ENCODE data around the gene MSANTD3.
A peak's percentile ranks its signal among the peaks of the same experiment; 100 is the strongest.
"Not testable (repeated sequence)": the region's sequence is repeated elsewhere in the genome, so short reads cannot be mapped to it uniquely, and the experiment has no call there.

The MSANTD3 gene

DNA sequence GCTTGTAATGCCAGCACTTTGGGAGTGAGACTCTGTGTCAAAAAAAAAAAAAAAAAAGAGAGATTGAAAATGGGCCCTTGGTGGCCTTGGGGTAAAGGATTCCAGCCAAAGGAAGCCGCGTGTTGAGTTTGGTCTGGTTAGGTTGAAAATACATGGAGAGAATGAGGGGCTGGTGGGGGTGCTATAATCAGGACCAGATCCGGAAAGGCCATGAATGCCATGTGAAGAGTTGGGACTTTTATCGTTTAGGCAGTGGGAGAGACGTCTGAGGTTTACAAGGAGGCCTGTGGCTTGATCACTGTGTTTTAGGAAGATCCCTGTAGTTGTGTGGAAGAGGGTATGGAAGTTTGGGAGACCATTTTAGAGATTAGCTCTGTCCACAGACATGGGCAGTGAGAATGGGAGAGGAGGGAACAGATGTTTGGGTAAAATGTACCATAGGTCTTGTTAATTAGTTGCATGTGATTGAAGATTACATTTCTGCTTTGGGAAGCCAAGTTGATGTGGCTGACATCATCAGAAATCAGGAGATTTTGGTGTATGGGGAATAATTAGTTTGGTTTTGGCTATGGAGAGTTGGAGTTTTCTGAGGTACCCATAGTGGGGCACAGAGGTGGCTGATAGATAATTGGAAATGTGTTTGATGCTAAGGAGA lies 3.5 kb downstream of the MSANTD3 start:
- DNase-seq: no peak

DNA sequence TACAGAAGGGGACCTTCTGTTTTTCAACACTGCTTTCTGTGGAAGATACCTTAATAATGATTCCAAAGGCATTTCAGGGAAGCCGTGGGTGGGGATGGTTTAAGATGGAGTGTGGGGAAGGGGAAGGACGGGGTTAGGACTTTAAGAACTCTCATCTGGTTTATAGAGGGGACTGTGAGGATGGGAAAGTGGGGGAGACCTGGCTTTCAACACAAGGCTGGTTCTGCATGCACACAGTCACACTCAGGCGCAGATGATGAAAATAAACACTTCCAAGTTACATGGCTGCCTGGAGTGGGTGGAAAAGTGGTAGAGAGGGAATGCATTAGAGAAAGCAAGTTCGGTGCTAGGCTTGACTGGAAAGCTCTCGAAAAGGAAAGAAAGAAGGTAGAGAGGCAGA lies 4.9 kb downstream of the MSANTD3 start:
- DNase-seq: no peak

DNA sequence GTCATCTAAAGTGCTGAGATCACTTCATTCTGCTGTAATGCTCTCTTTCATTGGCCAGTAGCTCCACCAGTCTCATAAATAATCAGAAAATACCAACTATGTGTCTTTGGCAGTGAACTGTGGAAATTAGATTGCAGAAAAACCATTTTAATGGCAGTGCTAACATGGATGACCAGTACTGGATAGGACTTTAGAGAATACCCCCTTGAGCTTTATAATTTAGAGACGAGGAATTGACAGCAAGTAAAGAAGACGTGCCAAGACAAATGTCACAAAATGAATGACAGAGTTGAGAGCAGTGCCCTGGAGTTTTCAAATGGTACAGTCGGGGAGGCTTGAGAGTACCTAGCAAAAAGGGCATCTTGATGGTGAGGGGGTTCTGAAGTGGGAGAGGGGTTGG lies 5.8 kb downstream of the MSANTD3 start:
- DNase-seq: no peak

DNA sequence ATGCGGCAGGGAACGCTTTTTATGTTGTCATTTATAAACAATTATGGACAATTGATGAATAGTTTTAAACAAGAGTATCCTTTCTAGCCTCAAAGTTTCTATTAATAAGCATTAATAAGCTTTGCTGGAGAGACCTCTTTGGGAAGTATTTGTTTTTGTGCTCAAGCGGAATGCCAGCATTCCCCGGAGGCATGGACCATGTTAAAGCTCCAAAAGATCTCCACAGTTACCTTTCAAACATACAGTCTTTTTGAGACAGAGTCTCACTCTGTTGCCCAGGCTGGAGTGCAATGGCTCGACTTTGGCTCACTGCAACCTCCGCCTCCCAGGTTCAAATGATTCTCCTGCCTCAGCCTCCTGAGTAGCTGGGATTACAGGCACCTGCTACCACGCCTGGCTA lies 9.6 kb downstream of the MSANTD3 start:
- no peak for DNase-seq

DNA sequence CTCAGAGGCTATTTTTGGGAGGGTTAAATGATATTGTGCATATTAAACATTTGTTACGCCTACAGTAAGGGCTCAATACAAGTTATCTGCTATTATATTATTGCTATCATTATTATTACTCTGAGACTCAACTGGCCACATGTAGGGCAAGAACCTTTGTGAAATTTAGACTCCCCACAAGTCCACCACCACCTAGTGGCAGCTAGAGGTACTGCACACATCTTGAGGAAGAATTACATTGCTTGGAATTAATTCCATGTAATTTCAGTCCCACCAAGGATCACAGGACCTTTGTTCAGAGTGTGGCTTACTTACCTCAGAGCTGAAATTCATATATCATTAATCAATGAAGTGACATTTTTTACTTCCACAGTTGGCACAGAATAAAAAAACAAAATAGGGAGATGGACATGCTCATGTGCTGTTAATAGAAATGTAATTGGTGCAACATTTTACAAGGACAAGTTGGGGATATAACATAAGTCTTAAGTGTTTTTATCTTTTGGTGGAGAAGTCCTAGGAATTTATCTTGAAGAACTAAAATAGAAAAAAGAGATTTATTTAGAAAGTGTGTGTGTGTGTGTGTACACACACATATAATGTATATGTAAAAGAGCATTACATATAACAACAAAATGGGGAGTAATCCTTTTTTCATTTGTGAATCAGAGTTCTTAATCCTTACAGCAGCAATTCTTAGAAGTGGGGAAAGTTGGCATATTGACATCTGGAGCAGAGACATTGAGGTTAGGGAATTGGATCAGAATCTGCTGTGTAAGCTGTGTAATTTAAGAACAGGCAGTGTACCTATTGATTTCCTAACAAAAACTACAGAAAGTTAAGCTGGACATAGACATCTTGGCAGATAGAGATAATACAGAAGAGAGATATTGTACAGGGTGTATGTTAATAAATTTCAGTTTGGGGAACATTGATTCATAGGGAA lies 11.2 kb downstream of the MSANTD3 start:
- peak; percentile 2 to 43 for DNase-seq

DNA sequence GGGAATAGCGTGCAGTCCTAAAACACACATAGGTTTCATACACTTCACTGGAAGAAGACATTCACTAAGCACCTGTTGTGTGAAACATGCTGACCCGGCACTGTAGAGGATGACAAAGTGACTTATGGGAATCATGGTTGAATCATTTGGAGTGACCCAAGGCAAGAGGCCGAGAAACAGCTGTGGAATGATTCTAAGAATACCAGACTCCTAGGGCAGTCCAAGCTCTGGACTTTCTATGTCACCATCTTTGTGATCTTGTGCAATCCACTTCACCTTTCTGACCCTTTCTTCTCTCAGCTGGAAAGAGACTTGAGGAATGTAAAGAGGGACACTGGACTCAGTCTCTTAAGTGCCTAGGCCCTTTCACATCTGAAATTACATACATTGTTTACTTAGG lies 13.1 kb downstream of the MSANTD3 start:
- DNase-seq: no peak

DNA sequence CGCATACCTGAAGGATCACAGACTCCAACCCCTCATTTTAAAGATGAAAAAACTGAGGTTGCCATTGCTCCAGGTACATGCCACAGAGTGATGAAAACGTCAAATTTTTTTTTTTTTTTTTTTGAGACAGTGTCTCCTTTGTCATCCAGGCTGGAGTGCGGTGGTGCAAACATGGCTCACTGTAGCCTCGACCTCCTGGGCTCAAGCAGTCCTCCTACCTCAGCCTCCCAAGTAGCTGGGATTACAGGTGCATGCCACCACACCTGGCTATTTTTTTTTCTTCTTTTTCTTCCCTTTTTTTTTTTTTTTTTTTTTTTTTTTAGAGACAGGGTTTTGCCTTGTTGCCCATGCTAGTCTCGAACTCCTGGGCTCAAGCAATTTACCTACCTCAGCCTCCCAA lies 13.5 kb downstream of the MSANTD3 start:
- not testable (repeated sequence) for DNase-seq

DNA sequence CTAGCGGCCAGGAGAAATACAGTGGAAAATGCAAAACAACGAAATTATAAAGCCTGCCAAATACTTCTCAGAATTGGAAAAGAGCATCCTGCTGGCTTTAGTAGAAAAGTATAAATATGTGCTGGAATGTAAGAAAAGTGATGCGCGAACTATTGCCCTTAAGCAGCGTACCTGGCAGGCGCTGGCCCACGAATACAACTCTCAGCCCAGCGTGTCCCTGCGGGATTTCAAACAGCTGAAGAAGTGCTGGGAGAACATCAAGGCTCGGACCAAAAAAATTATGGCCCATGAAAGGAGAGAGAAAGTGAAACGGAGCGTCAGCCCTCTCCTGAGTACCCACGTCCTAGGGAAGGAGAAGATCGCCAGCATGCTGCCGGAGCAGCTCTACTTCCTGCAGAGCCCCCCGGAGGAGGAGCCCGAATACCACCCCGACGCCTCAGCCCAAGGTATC lies 15.0 kb downstream of the MSANTD3 start:
- DNase-seq: no peak

DNA sequence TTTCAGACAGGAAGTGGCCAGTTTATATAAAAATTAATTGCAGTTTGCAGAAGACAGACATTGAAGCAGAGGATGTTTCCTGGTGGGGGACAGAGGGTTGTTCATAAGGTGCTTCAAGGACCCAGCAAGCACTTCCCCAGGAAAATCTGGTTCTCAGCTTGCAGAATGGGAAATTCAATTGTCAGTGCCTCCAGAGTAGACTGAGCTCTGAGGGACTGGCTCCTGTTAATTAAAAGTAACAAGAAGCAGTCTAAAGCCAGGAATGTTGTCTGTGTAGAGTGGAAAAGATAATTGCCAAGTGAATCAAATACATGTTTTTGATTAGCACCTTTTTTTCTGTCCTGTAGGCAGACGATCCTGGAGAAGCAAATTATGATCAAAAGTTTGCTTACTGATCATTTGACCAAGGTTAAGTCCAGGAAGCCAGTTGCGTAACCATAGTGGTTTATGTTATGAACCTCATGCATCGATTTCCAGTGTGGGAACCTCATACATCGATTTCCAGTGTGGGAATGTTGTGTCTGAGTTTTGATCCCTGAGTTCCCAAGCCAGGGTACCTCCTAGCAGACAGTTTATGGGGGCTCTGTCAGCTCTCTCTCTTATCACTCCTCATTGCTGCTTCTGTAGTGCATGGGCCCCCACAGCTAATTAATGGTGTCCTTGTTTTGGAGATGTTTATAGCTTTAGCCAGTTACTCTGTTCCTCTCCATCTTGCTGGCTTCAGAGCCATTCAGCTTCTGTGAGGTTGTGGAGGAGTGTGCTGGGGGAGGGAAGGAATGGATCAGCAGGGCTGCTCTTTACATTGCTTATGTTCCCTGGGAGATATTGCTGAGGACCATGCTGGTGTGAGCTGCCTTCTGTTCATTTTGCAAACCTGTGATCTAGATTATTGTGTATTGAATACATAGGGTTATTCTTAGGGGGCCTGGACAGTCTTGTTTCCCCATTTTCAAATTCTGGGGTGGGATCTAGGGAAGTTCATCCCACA lies 17.1 kb downstream of the MSANTD3 start:
- DNase-seq: no peak

DNA sequence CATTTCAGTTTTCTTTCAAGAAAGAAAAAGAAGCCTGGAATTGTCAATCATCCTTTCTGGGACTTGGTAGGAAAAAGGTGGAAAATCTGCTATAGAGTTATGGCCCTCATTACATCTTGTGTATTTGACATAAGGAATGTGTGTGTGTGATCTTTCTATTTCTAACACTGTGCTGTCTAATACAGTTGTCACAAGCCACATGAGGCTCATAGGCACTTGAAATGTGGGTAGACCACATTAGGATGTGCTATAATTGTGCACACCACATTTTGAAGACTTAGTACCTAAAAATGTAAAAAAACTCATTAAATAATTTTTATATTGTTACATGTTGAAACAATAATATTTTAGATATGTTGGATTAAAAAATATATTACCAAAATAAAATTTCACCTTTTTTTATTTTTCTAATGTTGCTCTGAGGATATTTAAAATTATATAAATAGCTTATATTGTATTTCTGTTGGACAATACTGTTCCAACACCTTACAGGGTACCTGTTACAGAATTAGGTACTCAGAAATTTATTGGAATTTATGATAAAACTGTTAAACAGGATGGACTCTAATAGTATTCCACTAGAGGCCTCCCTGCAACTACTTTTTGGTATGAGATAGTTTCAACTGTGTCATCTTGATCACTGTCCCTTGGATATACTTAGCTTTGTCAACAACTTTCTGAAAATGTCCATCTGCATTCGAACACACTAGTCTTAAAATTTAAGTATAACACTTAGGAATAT lies 18.4 kb downstream of the MSANTD3 start:
- DNase-seq: no peak

DNA sequence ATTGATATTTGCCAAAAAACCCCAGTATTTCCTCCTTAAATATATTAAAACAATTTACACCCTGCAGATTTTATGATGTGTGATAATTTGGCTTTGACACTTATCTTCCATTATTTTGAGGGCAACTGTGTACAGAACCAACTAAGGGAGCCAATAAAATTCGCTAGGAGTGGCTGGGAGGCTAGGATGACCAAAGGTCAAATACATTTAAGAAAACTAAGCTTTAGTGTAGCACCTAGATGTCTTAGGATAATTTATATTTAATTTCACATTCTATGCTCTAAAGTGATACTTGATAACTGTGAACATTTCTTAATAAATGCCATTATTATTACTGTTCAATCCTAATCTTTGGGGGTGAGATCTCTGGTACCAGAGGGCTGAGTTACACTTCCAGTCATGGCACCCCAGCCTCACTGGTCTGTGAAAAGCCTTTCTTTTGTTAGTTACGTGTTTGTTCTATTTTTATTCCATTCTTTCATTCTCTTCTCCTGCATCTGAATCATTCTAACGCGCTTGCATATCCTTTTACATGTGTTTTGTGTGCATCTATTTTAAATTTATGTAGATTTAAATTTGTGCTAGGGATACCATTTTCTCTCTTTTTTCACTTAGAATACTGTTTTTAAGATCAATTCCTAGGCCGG lies 19.1 kb downstream of the MSANTD3 start:
- DNase-seq: no peak

DNA sequence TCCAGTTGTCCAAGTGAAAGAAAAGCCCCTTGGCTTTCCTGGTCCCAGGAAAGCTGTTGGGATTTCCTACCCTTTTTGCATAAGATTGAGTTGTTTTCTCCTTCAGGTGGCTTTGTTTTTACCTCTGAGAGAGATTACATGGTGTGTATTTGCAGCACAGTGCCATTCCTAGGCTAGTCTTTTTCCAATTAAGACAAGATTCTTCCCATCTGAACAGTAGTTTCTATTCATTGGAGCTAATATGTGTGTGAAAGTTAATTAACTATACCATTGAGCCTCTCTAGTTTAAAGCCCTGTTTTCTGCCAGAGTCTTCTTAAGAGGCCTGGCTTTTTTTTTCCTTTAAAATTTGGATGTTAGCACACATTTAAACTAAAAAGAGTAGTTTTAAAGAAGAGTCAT lies 20.1 kb downstream of the MSANTD3 start:
- DNase-seq: no peak

DNA sequence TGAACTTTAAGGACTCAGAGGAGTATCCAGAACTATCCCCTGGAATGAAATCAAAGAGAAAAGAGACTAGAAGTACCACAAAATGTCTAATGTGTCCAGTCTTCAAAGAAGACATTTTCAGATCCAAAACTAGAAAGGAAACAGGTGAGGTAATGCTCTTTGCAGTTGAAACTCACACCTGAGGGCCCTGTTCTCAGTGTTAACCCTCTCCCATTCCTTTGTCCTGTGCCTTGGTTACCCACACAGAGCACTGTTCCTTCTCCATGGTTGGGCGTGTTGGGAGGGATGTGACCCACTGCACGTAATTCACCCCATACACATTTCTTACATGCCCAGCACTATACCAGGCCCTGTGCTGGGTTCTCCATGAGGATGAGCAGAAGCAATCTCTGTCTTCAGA lies 21.3 kb downstream of the MSANTD3 start:
- DNase-seq: no peak

DNA sequence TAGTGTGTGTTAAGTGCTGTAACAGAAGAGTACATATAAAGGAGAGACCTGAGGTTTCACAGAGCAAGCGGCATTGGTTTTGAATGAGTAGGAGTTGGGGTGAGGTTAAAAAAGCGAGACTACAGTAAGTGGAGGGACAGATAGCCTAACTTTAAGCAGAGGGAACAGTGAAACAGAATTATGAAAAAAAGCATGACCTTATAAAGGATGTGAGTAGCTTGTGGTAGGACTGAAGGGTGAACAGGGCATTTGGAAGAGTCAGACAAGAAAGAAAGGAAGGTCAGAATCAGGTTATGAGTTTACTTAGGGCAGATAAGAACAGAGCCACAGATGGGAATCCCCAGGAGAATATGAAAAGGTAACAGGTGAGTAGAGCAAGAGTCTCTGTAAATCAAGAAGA lies 22.5 kb downstream of the MSANTD3 start:
- DNase-seq: no peak

DNA sequence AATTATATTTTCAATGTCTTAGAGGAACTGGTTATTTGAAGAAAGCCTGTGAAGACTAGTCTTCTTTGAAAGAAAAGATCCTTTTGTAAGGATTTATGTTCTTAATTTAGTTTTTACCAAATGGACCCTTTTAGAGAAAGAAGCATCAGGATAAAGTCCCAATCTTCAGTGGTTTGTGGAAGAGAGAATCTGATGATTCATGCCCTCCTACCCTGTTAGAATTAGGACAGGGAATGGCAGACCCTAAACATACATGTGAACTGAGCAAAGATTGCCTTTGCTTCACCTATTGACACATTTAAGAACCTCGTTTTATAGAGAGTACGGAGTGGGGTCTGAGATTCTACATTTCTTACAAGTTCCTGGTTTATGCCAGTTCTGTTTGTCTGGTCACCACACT lies 26.0 kb downstream of the MSANTD3 start:
- no peak for DNase-seq

DNA sequence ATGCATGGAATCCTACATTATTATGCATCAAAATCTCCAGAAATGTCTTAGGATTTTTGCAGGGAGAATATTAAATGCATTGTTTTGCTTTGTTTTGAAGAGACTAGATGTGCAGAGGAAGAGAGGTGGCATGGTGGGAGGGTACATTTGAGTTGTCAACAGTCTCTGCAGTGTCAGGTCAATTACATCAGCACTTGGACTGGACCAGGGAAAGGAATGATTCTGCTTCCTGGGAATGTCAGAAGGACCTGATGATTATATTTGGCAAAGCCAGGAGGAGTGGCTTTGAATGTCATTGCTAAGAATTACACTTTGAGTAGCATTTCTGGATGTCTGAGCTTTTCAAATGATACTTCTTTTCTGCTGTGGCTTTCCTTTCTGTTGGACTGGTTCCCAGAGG lies 28.5 kb downstream of the MSANTD3 start:
- no peak for DNase-seq

DNA sequence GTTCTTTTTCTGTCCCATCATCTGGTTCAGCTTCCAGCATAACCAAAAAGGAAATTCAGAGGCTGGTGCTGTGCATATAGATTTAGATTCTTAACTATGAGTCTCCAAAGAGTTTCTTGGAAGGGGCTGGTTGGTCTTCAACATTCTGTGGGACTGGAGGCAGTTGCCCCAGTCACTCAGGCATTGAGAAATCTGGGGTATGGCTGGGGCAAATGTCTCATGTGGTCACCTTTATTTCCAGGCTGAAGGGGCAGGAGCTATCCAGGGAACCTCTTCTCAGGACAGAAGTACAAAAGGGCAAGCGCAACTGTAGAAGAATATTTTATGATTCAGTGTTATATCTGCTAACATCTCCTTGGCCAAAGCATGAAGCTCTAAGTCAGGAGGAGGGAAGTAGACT lies 30.6 kb downstream of the MSANTD3 start:
- no peak for DNase-seq

DNA sequence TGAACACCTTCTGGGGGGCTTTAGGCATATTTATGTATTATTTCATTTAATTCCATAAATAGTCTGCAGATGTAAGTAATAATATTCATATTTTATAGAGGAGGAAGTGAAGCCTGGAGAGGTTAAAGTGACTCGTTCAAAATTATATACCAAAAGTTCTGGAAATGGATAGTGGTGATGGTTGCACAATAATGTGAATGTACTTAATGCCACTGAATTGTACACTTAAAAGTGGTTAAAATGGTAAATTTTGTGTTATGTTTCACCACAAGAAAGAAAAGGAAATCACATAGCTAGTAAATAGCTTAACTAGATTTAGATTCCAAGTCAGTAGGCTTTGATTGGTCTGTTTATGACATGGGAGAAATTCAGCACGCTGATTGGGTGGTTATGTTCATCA lies 33.0 kb downstream of the MSANTD3 start:
- no peak for DNase-seq

DNA sequence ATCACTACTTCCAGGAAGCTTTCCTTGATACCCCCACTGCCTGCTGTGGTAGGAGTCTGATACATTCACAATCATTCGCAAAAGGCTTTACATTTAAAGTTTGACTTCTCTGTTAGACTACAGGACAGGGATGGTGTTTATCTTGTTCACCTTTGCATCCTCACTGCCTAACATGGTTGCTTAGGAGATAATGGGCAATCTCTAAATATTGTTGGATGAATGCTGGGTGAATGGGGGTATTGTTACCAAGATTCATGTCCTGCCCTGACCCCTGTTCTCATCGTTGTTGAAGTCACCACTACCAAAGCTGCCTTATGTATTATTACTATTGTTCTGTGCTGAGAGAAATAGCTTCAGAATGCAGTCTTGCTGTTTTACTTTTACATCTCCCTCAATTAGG lies 38.3 kb downstream of the MSANTD3 start:
- no peak for DNase-seq

DNA sequence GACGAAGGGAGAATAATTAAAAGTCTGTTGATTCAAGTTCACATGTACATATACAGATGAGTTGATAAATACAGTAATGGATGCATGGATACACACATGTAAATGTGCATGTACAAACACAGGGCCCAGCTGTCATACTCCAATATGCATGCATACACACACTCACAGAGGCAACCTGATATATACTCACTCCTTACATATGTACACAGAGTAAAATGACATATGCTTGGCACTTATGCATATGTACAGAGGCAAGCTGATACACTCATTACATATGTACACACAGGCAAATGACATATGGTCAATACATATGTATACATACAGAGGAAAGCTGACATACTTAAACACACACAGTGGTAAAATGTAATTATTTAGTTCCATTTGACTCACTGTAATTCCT lies 38.8 kb downstream of the MSANTD3 start:
- DNase-seq: no peak

DNA sequence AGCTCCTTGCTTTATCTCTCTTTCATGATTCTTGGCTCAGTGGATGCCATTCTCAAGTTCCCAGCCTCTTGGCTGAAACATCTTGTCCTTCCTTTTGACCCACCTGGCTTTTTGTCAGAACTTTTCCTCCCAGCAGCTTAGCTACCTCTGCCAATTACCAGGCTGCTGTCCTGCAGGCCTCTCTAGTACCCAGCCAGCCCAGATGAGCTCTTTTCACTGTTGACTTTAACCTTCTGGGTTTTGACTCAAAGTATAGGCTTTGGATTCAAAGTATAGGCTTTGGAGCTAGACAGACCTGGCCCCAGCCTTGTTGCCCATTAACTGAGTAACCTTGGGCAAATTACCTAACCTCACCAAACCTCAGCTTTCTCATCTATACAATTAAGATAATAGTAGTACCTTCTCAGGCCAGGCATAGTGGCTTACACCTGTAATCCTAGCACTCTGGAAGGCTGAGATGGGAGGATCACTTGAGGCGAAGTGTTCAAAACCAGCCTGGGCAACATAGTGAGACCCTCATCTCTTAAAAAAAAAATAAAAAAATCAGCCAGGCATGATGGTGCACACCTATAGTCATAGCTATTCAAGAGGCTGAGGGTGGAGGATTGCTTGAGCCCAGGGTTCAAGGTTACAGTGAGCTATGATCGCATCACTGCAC lies 39.4 kb downstream of the MSANTD3 start:
- DNase-seq: no peak
